ENCODE data around the gene LASP1.
"Not testable (repeated sequence)": the region's sequence is repeated elsewhere in the genome, so short reads cannot be mapped to it uniquely, and the experiment has no call there.

- TF ChIP-seq ZNF274 (IDR thresholded peaks at IDR 0.05; ENCODE audit: low read depth, low read length); YY1 (IDR thresholded peaks at IDR 0.05; ENCODE audit: insufficient read depth, insufficient read length); SUZ12 (IDR thresholded peaks at IDR 0.05; ENCODE audit: extremely low read depth, insufficient read depth, insufficient read length): not testable (repeated sequence)
Observed at GRCh38 chr17:38933962-38934361, 64.1 kb downstream of the LASP1 start.

All from NT2/D1 (cell line).